Measurements from ENCODE around the gene OR2J3.
"Not testable (repeated sequence)": the region's sequence is repeated elsewhere in the genome, so short reads cannot be mapped to it uniquely, and the experiment has no call there.

The OR2J3 gene

GRCh38 chr6:29107758-29108157 lies at the start of gene OR2J3:
Gene OR2J3 (plus strand): TSS chr6:29108058. CDS start chr6:29111891, 3,833 bp downstream.
- DNase-seq (ENCODE audit: low read depth in 3 of 3, low spot score in 1 of 3): no peak

- no peak for DNase-seq (ENCODE audit: low read depth in 3 of 3, low spot score in 1 of 3)
Measured at GRCh38 chr6:29071831-29072723, 35.8 kb upstream of the OR2J3 start.

GRCh38 chr6:29079203-29079602 lies 28.7 kb upstream of the OR2J3 start:
- no peak for DNase-seq (ENCODE audit: low read depth in 3 of 3, low spot score in 1 of 3)

GRCh38 chr6:29081312-29081711 lies 26.5 kb upstream of the OR2J3 start:
- DNase-seq (ENCODE audit: low read depth in 3 of 3, low spot score in 1 of 3): no peak

GRCh38 chr6:29082457-29082856 lies 25.4 kb upstream of the OR2J3 start:
- DNase-seq (ENCODE audit: low read depth in 3 of 3, low spot score in 1 of 3): no peak

- no peak for DNase-seq (ENCODE audit: low read depth in 3 of 3, low spot score in 1 of 3)
Measured at GRCh38 chr6:29087213-29087612, 20.6 kb upstream of the OR2J3 start, which contains the start of gene OR2B3. Gene OR2B3 (minus strand): TSS chr6:29087313. CDS start chr6:29087248, 65 bp downstream.

GRCh38 chr6:29092957-29093356 lies 14.9 kb upstream of the OR2J3 start:
- DNase-seq (ENCODE audit: low read depth in 3 of 3, low spot score in 1 of 3): no peak

- DNase-seq (ENCODE audit: low read depth in 3 of 3, low spot score in 1 of 3): no peak
Measured at GRCh38 chr6:29097803-29098202, 10.1 kb upstream of the OR2J3 start.

- no peak for DNase-seq (ENCODE audit: low read depth in 3 of 3, low spot score in 1 of 3)
Measured at GRCh38 chr6:29099190-29099589, 8.7 kb upstream of the OR2J3 start, which contains the start of gene OR2J1. Gene OR2J1 (plus strand): TSS chr6:29099490. CDS start chr6:29100943, 1,453 bp downstream.

- no peak for DNase-seq (ENCODE audit: low read depth in 3 of 3, low spot score in 1 of 3)
Measured at GRCh38 chr6:29112135-29112534, 4.3 kb downstream of the OR2J3 start.

- DNase-seq (ENCODE audit: low read depth in 3 of 3, low spot score in 1 of 3): not testable (repeated sequence)
Measured at GRCh38 chr6:29114964-29115363, 7.1 kb downstream of the OR2J3 start.

GRCh38 chr6:29129326-29130012 lies 21.6 kb downstream of the OR2J3 start:
- no peak for DNase-seq (ENCODE audit: low read depth in 3 of 3, low spot score in 1 of 3)

GRCh38 chr6:29130644-29131043 lies 22.8 kb downstream of the OR2J3 start:
- DNase-seq (ENCODE audit: low read depth in 3 of 3, low spot score in 1 of 3): no peak

- no peak for DNase-seq (ENCODE audit: low read depth in 3 of 3, low spot score in 1 of 3)
Measured at GRCh38 chr6:29131691-29132090, 23.8 kb downstream of the OR2J3 start.

GRCh38 chr6:29137724-29138123 lies 29.9 kb downstream of the OR2J3 start:
- no peak for DNase-seq (ENCODE audit: low read depth in 3 of 3, low spot score in 1 of 3)

- DNase-seq (ENCODE audit: low read depth in 3 of 3, low spot score in 1 of 3): no peak
Measured at GRCh38 chr6:29141606-29142005, 33.7 kb downstream of the OR2J3 start.

- no peak for DNase-seq (ENCODE audit: low read depth in 3 of 3, low spot score in 1 of 3)
Measured at GRCh38 chr6:29142309-29142708, 34.5 kb downstream of the OR2J3 start.

GRCh38 chr6:29146179-29146578 lies 38.3 kb downstream of the OR2J3 start:
- no peak for DNase-seq (ENCODE audit: low read depth in 3 of 3, low spot score in 1 of 3)

GRCh38 chr6:29147074-29147473 lies 39.2 kb downstream of the OR2J3 start:
- no peak for DNase-seq (ENCODE audit: low read depth in 3 of 3, low spot score in 1 of 3)

GRCh38 chr6:29149444-29149843 lies 41.6 kb downstream of the OR2J3 start:
- not testable (repeated sequence) for DNase-seq (ENCODE audit: low read depth in 3 of 3, low spot score in 1 of 3)

GRCh38 chr6:29153083-29153482 lies 45.2 kb downstream of the OR2J3 start:
- no peak for DNase-seq (ENCODE audit: low read depth in 3 of 3, low spot score in 1 of 3)

- DNase-seq (ENCODE audit: low read depth in 3 of 3, low spot score in 1 of 3): not testable (repeated sequence)
Measured at GRCh38 chr6:29155182-29155581, 47.3 kb downstream of the OR2J3 start.

Measured in stimulated activated CD4-positive, alpha-beta T cell treated with anti-CD3 and anti-CD28 coated beads, TNF-alpha, amount 100 ng/mL, for 1 hour (primary cell).